ENCODE results near the gene HSPA1A. TPM values are rescaled to one million over a fixed set of nuclear protein-coding genes. Genes with fewer than 3 reads are reported as not detected.
A peak's percentile ranks its signal among the peaks of the same experiment; 100 is the strongest.

The HSPA1A gene
- total RNA-seq, 1 donor from 2014 or later: 56.6 TPM

DNA sequence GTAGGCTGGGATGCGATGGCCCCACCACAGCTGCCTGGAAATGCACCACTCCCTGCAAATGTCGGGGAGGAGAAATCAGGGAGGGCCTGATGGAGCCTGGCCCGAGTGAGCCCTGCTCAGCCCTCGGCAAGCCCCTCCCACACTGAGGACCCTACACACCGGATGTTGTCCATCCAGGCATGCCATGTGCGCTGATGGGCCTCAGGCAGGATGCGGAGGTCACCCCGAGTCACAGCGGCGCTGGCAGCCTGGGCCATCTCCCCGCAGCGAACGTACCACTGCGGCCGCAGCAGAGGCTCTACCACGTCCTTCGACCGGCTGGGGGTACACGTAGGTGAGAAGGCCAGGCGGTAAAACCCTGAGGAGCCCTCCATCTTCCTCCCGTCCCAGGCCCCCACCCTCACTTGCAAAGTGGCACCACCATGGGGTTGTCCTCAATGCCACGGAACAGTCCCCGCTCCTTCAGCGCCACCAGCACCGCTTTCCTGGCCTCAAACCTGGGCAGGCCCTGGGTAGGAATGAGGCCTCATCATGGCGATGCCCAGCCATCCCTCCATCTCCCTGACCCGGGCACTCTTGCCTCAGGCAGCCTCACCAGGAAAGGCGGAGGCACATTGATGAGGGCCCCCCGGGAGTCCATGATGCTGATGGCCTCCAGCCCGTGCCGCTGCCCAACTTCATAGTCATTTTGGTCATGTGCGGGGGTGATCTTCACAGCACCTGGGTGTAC is 33.1 kb upstream of the HSPA1A start:
- H3K4me3 Mint-ChIP-seq (ENCODE audit: low read depth): no peak overlapping the region
- peaks cover 12% of the 10 kb centered on the region for H3K36me3 Mint-ChIP-seq (ENCODE audit: insufficient read depth)
- H3K9me3 Mint-ChIP-seq (ENCODE audit: low read depth): no peaks in the 10 kb centered on the region
- H3K27me3 Mint-ChIP-seq: no peaks in the 10 kb centered on the region
- TF ChIP-seq, protein P1, sequence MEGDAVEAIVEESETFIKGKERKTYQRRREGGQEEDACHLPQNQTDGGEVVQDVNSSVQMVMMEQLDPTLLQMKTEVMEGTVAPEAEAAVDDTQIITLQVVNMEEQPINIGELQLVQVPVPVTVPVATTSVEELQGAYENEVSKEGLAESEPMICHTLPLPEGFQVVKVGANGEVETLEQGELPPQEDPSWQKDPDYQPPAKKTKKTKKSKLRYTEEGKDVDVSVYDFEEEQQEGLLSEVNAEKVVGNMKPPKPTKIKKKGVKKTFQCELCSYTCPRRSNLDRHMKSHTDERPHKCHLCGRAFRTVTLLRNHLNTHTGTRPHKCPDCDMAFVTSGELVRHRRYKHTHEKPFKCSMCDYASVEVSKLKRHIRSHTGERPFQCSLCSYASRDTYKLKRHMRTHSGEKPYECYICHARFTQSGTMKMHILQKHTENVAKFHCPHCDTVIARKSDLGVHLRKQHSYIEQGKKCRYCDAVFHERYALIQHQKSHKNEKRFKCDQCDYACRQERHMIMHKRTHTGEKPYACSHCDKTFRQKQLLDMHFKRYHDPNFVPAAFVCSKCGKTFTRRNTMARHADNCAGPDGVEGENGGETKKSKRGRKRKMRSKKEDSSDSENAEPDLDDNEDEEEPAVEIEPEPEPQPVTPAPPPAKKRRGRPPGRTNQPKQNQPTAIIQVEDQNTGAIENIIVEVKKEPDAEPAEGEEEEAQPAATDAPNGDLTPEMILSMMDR (IDR thresholded peaks at IDR 0.05; ENCODE audit: unreplicated experiment): no peak
- DNase-seq (ENCODE audit: low spot score, unreplicated experiment): no peak
- peak overlapping the region; percentile 13 for H3K27ac Mint-ChIP-seq
- no peaks in the 10 kb centered on the region for H3K4me1 Mint-ChIP-seq (ENCODE audit: low read depth)

DNA sequence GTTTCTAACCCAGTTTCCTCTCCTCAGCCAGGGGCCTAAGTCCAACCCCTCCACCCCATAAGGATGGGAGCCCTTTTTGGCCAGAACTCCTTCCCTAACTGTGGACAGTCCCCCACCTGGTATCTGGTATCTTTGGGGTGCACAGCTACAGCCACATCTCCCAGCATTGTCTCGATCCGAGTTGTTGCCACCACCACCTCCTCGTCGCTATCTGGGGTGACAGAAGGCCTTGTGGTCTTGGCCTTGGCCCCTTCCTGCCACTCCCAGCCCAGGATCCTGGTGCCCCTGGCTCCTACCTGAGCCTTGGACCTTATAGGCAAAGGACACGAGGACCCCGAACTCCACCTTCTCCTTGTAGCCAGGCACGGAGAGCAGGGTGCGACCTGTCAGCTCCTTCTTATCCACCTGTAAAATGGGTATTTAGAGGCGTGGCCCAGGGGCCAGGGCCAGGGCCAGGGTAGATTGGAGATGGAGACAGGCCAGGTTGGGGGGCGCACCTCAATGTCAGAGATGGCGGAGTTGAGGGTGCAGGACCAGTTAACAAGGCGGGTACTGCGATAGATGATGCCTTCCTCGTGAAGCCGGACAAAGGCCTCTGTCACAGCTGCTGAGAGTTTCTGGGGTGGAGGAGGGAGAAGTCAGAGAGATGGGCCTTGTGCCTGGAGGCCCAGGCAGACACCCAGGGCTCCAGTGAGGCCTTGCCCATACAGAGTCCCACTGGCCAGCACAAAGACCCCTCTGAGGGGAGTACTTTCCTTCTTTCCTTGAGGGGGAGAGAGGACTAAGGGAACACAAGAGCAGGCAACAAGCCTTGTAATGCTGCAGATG is 31.0 kb upstream of the HSPA1A start:
- H3K27me3 Mint-ChIP-seq: no peaks in the 10 kb centered on the region
- peak overlapping the region; percentile 84 for H3K27ac Mint-ChIP-seq
- peaks cover 12% of the 10 kb centered on the region for H3K36me3 Mint-ChIP-seq (ENCODE audit: insufficient read depth)
- DNase-seq (ENCODE audit: low spot score, unreplicated experiment): no peak
- no peaks in the 10 kb centered on the region for H3K9me3 Mint-ChIP-seq (ENCODE audit: low read depth)
- no peaks in the 10 kb centered on the region for H3K4me1 Mint-ChIP-seq (ENCODE audit: low read depth)
- TF ChIP-seq, protein P1 (IDR thresholded peaks at IDR 0.05; ENCODE audit: unreplicated experiment): no peak
- no peak overlapping the region for H3K4me3 Mint-ChIP-seq (ENCODE audit: low read depth)

DNA sequence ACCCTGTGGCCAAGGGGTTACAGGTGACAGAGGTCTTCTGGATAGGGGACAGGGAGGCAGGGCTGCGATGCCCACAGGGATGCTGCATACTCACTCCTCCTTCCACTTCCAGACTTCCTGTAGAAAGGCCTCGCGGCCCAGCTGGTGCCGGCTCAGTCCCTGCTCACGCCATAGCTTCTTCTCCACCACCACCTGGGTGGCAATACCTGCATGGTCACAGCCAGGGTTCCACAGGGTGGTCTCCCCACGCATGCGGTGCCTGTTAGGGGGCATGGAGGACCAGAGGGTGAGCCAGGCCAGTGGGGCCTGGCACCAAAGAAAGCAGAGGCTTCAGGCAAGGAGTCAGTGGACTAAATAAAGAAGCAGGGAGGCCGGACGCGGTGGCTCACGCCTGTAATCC is 29.9 kb upstream of the HSPA1A start:
- no peaks in the 10 kb centered on the region for H3K27me3 Mint-ChIP-seq
- TF ChIP-seq, protein P1 (IDR thresholded peaks at IDR 0.05; ENCODE audit: unreplicated experiment): no peak
- H3K4me3 Mint-ChIP-seq (ENCODE audit: low read depth): no peak overlapping the region
- H3K4me1 Mint-ChIP-seq (ENCODE audit: low read depth): no peaks in the 10 kb centered on the region
- peaks cover 14% of the 10 kb centered on the region for H3K36me3 Mint-ChIP-seq (ENCODE audit: insufficient read depth)
- no peaks in the 10 kb centered on the region for H3K9me3 Mint-ChIP-seq (ENCODE audit: low read depth)
- DNase-seq (ENCODE audit: low spot score, unreplicated experiment): no peak
- H3K27ac Mint-ChIP-seq: no peak overlapping the region

DNA sequence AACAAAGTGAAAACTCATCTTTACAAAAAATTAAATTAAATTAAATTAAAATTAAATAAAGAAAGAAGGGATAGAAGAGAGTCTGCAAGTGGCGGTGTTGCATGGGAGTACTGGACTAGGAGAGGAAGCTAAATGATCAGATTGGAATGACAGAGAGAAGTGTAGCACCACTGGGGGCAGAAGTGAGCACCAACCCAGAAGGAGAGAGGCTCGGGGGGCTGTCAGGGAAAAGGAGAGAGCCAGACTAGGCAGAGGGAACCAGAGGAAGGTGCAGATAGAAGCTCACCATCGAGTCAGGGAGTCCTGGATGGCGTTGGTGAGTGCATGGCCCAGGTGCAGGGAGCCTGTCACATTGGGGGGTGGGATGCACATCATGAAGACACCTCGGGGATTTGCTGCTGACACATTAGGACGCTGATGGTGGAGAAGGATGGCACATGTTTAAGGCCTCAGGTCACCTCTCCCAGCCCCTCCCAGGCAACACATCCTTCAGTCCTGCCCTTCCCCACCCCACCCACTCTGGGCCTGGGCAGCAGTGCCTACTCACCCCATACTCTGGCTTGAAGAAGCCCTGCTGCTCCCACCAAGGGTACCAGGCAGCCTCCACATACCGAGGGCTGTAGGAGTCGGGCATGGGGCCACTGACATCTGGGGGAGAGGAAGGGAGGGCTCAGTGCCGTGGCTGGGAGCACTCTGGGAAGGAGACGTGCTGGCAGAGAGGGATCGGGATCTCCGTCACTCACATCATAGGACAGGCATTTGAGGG is 23.8 kb upstream of the HSPA1A start:
- no peak overlapping the region for H3K27ac Mint-ChIP-seq
- no peaks in the 10 kb centered on the region for H3K27me3 Mint-ChIP-seq
- H3K9me3 Mint-ChIP-seq (ENCODE audit: low read depth): no peaks in the 10 kb centered on the region
- peak overlapping the region; percentile 44 for H3K4me3 Mint-ChIP-seq (ENCODE audit: low read depth)
- peaks cover 5% of the 10 kb centered on the region for H3K36me3 Mint-ChIP-seq (ENCODE audit: insufficient read depth)
- H3K4me1 Mint-ChIP-seq (ENCODE audit: low read depth): peaks cover 10% of the 10 kb centered on the region
- peak; percentile 61 for DNase-seq (ENCODE audit: low spot score, unreplicated experiment)
- TF ChIP-seq, protein P1 (IDR thresholded peaks at IDR 0.05; ENCODE audit: unreplicated experiment): peak; percentile 67

DNA sequence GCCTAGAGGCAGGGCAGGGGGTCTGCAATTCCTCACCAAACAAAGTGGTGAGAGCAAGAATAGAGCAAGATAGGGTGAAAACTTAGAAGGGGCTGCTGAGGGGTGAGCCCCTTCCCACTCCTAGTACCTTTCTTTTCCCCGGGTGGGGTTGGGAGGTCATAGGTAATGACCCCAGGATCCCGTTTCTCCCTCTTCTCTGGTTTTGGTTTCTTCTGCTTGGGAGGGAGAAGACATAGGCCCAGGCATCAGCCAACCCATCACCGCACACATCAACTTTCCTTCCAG is 23.3 kb upstream of the HSPA1A start:
- no peak for DNase-seq (ENCODE audit: low spot score, unreplicated experiment)
- Mint-ChIP-seq H3K4me3 (ENCODE audit: low read depth) (no peak overlapping the region), H3K4me1 (ENCODE audit: low read depth) (peaks cover 10% of the 10 kb centered on the region), H3K9me3 (ENCODE audit: low read depth) (no peaks in the 10 kb centered on the region), H3K27ac (no peak overlapping the region), H3K36me3 (ENCODE audit: insufficient read depth) (peaks cover 5% of the 10 kb centered on the region), H3K27me3 (no peaks in the 10 kb centered on the region)
- TF ChIP-seq, protein P1 (IDR thresholded peaks at IDR 0.05; ENCODE audit: unreplicated experiment): no peak

Data from progenitor cell of endocrine pancreas (in vitro differentiated cells).